HG02840 (cell line): ENCODE data around the gene LDLRAD4.

Source experiments
- ATAC-seq: cut with Tn5 transposase; IDR thresholded peaks from one replicate; pipeline ENCODE4 v1.9.1; 2021; ENCODE audit warnings: mild to moderate bottlenecking, moderate library complexity, moderate number of reproducible peaks; ENCODE audit not compliant: unreplicated experiment, low FRiP score

The LDLRAD4 gene

GRCh38 chr18:13279181-13280069, 60.9 kb downstream of the LDLRAD4 start:
- ATAC-seq = no peak

GRCh38 chr18:13280070-13280795, 61.7 kb downstream of the LDLRAD4 start:
- ATAC-seq = no peak

- ATAC-seq = no peak
Measured at GRCh38 chr18:13281406-13281805, 62.8 kb downstream of the LDLRAD4 start.

GRCh38 chr18:13283746-13284145, 65.2 kb downstream of the LDLRAD4 start:
- ATAC-seq = no peak

- no peak for ATAC-seq
Measured at GRCh38 chr18:13284330-13285027, 65.9 kb downstream of the LDLRAD4 start.

- ATAC-seq = no peak
Measured at GRCh38 chr18:13285874-13286273, 67.3 kb downstream of the LDLRAD4 start.

- no peak for ATAC-seq
Measured at GRCh38 chr18:13286456-13287125, 68.0 kb downstream of the LDLRAD4 start.

- no peak for ATAC-seq
Measured at GRCh38 chr18:13287372-13287771, 68.8 kb downstream of the LDLRAD4 start.

- no peak for ATAC-seq
Measured at GRCh38 chr18:13288509-13289133, 70.1 kb downstream of the LDLRAD4 start.

GRCh38 chr18:13289481-13290205, 71.1 kb downstream of the LDLRAD4 start:
- ATAC-seq = no peak

- ATAC-seq = no peak
Measured at GRCh38 chr18:13290856-13291271, 72.3 kb downstream of the LDLRAD4 start.

GRCh38 chr18:13291299-13291698, 72.7 kb downstream of the LDLRAD4 start:
- no peak for ATAC-seq

- no peak for ATAC-seq
Measured at GRCh38 chr18:13291745-13292447, 73.3 kb downstream of the LDLRAD4 start.

- ATAC-seq = no peak
Measured at GRCh38 chr18:13292736-13293135, 74.2 kb downstream of the LDLRAD4 start.

- no peak for ATAC-seq
Measured at GRCh38 chr18:13294309-13294708, 75.7 kb downstream of the LDLRAD4 start.

- ATAC-seq = no peak
Measured at GRCh38 chr18:13295894-13296293, 77.3 kb downstream of the LDLRAD4 start.

- no peak for ATAC-seq
Measured at GRCh38 chr18:13296867-13297574, 78.5 kb downstream of the LDLRAD4 start.

- no peak for ATAC-seq
Measured at GRCh38 chr18:13298262-13298661, 79.7 kb downstream of the LDLRAD4 start.
